NCI-H1048 (cell line): Measurements from ENCODE around the gene SIRPB2.
A peak's percentile ranks its signal among the peaks of the same experiment; 100 is the strongest.

Source experiments
- DNase-seq: peaks from one replicate; lab custom pipeline; 2025; lab: John Stamatoyannopoulos, UW

Gene SIRPB2

GRCh38 chr20:1491281-1491840 lies at the start of gene SIRPB2:
TSS of gene SIRPB2 (minus strand) at chr20:1491420. CDS start at chr20:1491359, 61 bp downstream.
- DNase-seq: no peak

GRCh38 chr20:1539816-1540419 lies 48.7 kb upstream of the SIRPB2 start:
- DNase-seq: no peak

GRCh38 chr20:1538655-1539054 lies 47.4 kb upstream of the SIRPB2 start:
- no peak for DNase-seq

DNA sequence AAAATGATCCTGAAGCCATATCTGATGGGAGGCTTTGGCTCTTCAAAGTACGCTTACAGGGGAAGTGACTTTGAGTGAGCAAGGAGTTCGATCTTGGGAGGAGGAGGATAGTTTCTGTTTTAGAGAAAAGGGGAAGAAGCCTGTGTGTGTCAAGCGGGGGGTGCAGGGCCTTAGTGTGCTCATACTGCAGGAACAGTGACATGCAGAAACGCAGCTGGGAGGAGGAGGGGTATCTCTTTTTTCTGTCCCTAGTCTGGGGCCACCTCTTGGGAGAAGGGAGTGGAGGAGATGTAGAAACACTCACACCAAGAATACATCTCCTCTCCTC lies 46.5 kb upstream of the SIRPB2 start:
- no peak for DNase-seq

DNA sequence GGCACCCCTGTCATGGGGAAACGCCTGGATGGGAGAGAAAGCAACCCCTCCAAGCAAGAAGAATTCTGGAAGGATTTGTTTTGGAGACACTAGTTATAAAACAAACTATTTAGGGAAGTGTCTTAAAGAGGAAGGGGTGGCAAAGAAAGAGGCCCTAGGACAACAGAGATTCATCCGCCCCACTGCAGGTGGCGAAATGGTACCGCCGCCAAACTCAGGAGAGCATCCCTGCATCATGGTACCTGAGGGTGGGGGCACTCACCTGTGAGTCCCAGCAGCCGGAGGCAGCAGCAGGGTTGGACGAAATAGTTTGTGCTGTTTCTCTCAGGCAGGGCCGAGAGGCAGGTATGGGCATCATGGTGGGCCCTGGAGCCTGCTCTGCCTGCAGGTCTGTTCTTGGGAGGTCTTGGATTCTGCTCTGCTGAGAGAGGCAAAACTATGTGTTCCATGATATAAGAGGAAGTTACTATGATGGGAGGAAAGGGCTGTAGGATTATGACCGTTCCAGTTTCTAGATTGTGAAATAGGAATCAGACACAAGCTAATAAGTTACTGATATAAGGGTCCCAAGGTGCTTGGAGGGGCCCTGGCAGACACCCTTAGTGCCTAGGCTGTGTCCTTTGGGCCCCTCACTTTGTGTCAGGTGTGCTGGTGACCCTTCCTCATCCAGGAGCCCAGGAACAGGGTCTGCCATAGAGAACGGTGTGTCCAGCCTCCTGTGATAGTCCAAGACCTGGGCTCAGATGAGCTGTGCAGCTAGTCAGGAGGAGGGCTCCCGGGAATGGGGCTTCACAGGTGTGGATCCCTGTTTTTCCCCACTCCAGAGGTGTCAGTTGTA lies 45.9 kb upstream of the SIRPB2 start:
- DNase-seq: no peak

GRCh38 chr20:1535420-1536175 lies 44.4 kb upstream of the SIRPB2 start:
- no peak for DNase-seq

DNA sequence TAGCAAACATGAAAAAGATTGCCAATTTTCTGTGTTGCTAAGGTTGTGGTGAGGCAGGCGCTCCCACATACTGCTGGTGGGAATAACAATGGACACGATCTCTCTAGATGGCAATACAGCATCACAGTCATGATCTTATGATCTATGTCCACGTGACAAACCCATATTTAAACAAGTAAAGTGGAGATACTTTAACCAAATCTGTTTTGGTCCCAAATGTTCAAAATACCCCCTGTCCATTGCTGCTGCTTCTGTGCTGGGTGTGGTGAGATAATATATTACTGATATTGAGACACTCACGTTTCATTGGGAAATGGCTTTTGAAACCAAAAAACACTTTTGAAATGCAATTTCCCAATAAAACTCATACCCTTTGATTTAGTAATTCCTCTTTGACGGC lies 43.3 kb upstream of the SIRPB2 start:
- DNase-seq: no peak

GRCh38 chr20:1533059-1533458 lies 41.8 kb upstream of the SIRPB2 start:
- DNase-seq: no peak

- no peak for DNase-seq
Observed at GRCh38 chr20:1528811-1529210, 37.6 kb upstream of the SIRPB2 start.

- no peak for DNase-seq
Observed at GRCh38 chr20:1527923-1528322, 36.7 kb upstream of the SIRPB2 start.

DNA sequence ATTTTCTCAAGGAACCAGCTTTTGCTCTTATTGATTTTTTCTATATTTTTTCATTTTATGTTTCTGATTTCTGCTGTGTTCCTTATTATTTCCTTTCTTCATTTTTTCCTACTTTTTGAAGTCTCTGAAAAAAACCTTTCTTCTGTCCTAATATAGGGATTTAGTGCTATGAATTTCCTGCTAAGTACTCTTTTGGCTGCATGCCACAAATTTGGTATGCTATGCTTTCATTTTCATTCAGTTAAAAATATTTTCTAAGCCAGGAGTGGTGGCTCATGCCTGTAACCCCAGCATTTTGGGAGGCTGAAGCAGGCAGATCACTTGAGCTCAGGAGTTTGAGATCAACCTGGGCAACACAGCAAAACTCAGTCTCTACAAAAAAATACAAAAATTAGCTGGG lies 35.7 kb upstream of the SIRPB2 start:
- DNase-seq: no peak

DNA sequence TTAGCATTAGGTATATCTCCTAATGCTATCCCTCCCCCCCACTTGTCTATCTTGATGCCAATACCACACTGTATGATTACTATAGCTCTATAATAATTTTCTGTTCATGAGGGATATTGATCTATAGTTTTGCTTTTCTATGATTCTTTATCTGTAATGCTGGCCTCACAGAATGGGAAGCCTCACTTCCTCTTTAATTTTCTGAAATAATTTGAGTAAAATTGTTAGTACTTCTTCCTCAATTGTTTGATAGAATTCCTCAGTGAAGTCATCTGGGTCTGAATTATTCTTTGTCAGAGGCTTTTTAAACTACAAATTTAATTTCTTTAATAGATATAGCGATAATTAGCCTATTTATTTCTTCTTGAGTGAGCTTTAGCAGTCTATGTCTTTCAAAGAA lies 35.1 kb upstream of the SIRPB2 start:
- no peak for DNase-seq

GRCh38 chr20:1524004-1524403 lies 32.8 kb upstream of the SIRPB2 start:
- DNase-seq: no peak

- DNase-seq: no peak
Observed at GRCh38 chr20:1517010-1517409, 25.8 kb upstream of the SIRPB2 start.

DNA sequence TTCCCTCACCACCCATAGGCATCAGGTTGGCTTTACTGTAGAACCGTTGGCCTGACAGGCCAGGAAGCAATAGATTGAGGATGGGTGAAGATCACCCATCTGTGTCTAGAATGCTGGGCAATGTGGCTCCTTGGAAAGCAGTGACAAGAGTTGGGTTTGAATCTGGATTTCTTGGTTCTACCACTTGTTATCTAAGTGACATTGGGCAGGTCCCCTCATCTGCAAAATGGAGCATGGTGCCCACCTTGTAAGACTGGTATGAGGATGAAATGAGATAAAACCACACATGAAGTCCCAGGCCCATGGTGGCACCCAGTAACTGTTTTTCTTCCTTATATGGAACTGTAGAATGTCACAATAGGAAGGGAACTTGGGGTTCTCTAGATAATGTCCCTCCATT lies 22.6 kb upstream of the SIRPB2 start:
- no peak for DNase-seq

DNA sequence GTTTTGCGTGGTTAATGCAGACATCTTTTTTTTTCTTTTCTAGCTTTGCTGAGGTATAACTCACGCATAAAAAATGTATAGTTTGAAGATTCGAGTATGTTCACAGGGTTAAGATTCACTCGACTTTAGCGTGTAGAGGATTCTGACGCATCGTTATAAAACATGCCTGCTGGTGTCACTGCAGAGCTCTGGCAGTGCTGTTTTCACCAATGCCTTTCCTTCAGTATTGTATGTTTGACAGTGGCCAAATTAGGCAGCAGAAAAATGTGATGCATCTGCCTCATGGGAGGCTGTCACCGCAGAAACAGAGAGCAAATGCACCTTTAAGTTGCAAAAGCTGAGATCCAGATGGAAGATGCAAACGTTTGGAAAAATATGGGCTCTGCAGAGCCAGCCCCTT lies 18.0 kb upstream of the SIRPB2 start:
- no peak for DNase-seq

- DNase-seq: no peak
Observed at GRCh38 chr20:1508574-1508973, 17.4 kb upstream of the SIRPB2 start.

DNA sequence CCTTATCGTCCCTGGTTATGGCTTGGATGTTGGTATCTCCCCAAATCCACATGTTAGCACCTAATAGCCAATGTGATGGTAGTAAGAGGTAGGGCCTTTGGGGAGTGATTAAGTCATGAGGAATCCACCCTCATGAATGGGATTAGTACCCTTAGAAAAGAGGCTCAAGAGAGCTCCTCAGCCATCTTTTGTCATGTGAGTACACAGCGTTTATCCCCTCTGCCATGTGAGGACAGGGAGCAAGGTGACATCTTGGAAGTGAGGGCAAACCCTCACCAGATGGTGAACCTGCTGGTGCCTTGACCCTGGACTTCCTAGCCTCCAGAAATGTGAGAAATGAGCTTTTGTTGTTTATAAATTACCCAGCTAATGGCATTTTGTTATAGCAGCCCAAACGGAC lies 16.1 kb upstream of the SIRPB2 start:
- no peak for DNase-seq

GRCh38 chr20:1505871-1506270 lies 14.7 kb upstream of the SIRPB2 start:
- DNase-seq: no peak

DNA sequence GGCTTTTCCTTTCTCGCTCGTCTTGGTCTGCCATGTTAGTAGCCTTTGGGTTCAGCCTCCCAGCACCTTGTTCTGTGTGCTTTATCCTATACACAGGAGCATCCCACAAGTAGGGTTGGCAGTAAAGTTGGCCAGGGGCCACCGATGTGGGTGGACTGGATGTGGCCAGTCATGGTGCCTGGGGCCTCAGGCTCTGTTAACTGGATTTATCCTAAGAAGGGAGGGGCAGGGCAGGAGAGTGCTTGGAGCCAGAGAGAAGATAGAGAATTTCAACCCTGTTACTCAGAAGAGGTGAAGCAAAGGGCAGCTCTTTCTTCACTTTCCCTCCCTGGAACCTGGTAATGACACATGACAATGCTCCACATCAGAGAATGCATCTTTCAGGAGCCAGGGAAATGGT lies 14.1 kb upstream of the SIRPB2 start:
- no peak for DNase-seq

- DNase-seq: peak; percentile 54
Observed at GRCh38 chr20:1503564-1504227, 12.5 kb upstream of the SIRPB2 start.

GRCh38 chr20:1500496-1500895 lies 9.3 kb upstream of the SIRPB2 start:
- no peak for DNase-seq
